Inflammatory macrophage treated with lipopolysaccharide for 4 hours (primary cell): ENCODE results near the gene MMP24.
"Not testable (repeated sequence)": the region's sequence is repeated elsewhere in the genome, so short reads cannot be mapped to it uniquely, and the experiment has no call there.

Experiments
- DNase-seq: peaks from one replicate; pipeline ENCODE4 v3.0.0-alpha.2; 2020

MMP24 gene

DNA sequence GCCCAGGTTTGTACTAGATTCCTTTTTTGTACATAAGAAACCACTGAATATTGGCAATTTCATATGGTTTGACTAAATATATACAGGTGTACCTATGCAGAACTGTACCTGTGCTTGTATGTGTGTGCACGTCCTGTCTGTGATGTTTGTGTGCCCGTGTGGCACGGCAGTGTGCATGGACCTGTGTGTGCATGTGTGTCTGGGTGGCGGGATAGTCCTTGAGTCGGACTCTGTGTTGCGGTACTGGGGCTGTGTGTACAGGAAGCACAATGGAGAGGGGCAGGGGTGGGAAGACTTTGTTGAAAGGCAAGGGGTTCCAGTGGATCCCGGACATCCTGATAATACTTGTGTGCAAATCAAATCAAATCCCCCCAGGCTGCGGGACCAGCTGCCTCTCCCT is 69.2 kb downstream of the MMP24 start:
- no peak for DNase-seq

DNA sequence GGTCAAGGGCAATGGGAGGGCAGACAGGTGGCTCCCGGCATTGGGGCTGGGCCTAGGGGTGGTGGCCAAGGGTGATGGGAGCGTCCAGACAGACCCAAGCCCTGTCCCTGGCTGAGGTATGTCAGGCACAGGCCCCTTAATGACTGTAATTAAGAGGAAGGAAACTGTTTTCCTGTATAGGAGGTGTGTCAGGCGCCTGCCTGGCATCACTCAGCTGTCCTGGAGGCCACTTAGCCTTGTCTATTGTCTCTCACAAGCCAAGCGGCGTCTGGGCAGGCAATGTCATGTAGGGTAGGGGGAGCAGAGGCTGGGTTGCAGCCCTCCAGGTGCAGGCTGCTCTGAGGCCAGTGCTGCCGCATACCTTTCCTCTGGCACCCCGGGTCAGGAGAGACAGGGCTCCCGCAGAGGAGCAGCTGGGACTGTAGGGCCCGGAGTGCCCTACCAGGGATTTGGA is 69.6 kb downstream of the MMP24 start:
- no peak for DNase-seq

DNA sequence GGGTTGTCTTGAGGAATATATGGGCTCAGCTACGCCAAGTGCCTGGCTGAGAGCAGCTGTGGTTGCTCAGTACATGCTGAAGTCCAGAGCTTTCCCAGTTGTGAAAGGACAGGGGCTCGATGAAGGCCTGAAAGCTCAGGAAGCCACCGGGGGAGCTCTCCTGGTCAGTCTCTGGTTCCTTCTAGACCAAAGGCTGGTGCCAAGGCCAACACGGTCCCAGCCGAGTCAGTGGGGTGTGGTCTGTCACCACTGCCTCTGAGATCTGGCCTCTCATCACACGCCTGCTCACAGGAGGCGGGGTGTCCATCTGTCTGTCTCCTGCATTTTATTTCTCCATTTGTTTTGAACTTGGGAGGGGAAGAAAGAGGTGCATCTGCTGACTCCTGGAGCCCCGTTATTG is 70.7 kb downstream of the MMP24 start:
- DNase-seq: no peak

DNA sequence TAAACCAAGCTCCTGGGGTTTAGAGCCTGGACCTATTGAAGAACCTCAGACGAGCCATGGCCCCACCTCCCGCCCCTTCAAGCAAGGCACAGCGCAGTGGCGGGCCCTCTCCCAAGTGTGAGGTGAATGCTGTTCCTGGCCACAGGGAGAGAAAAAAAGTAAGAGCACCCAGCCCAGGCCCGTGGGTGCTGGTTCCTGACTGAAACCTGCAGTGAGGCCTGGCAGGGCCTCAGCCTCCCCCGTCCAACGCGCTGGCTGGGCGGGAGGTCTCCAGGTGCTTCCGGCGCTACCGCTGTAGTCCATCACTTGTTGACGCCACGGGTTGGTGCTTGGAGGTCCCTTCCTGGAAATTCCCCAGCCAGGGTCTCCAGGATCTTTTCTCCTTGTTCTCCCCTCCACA is 71.2 kb downstream of the MMP24 start:
- no peak for DNase-seq

DNA sequence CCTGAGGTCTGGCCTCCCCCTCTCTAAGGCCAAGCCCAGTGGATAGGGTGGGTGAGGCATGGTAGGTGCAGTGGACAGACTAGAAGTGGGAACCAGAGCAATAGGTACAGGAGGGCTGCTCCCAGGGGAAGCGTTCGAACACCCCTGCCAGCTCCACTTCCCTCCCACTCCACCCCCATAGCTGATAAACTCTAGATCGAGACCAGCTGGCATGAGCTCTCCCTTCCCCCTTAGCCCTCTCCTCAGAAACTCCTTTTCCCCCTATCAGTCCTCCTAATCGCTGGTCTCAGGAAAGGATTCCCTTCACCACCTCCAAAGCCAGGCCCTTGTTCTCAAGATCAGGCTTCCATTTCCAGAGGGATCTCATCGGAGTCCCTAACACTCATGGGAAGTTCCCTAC is 71.8 kb downstream of the MMP24 start:
- DNase-seq: no peak

DNA sequence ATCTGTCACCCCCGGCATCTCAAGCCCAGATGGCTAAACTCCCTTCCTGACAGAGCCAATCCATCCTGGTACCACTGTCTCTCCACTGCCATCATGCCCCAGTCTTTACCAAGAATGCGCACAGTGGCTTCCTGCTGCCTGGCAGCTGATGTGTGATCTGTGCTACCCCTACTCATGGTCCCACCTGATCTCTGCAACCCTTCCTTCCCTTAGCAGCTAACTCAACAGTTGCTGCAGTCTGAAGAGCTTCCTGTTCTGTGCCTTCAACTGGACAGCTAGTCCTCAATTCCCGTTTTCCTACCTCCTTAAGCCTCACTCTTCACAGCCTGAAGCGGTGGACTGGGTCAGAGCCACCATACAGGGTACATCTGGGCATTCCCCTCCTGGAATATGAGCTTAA is 73.3 kb downstream of the MMP24 start:
- DNase-seq: no peak

DNA sequence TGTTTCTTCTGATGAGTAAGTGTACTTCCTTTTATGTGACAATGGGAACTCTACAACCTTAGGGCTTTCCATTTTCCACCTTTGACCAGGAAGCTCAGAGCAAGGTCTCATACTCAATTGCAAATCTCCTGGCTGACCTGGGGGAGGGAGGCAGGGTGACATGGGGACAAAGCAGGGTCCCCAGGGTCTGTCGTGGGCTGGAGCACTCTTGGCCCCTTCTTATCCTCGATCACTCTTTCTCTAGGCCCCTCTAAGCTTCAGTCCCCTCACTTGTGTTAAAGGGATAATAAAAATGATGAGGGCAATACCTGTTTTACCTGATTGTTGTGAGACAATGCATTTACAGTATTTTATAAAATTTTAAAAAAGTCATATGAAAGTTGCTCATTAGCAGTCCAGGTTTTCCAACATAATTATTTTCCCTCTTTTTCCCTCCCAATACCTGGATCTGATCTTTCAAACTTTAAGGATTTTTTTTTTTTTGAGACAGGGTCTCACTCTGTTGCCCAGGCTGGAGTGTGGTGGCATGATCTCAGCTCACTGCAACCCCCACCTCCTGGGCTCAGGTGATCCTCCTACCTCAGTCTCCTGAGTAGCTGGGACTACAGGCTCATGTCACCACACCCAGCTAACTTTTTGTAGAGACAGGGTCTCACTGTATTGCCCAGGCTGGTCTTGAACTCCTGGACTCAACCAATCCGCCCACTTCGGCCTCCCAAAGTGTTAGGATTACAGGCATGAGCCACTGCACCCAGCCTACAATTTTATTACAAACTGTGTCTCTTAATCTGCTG is 74.2 kb downstream of the MMP24 start:
- DNase-seq: no peak

DNA sequence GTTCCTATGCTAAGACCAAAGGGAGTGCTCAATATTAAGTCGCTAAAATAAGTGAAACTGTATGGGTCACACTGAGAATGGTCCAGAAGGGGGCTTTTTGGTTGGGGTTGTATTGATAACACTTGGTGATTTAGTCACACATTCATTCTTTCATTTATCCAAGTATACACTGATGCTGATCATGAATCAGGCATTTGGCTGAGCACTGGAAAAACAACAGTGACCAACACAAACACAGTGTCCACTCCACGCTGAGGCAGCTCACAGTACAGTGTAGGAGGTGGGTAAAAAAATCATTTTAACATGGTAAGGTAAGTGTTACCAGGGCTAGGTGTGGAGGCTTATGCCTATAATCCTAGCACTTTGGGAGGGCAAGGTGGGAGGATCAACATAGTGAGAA is 74.9 kb downstream of the MMP24 start:
- DNase-seq: no peak

DNA sequence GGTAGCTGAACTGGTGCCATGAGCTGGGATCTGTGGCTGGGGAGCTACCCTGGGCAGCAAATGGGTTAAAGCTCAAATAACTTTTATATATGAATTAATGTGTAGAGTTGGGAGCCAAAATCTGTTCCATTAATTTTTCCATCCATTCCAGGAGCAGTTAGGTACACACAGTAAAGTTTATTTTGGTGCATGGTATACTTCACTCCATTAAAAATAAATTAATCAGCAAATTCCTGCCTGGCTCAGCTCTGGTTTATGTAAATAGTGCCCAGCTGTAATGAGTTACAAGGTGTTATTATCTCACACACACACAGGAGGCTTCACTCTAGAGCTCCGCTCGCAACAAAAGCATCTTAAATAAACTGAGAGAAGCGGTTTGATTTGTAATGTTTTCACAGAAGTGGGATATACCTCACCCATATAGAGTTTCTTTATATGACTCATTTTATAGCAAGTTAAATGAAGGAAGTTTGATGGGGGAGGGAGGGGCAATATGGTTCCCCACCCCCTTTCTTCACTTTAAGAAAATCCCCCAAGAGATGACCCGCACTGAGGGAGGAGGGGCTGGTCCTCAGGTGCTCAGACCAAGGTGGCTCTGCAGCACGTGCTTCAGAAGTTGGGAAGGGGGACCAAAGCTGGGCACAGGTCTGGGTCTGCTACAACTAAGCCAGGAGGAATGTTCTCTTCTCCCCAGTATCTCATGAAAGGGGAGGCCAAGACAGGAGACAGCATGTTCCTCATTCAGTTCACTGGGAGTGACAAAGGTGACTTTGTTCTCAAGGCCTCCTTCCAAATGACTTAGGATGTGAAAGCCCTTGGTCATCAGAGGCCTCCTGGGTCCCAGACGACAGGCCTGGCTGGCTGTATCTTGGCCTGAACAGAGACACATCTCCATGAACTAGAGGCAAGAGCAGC is 76.2 kb downstream of the MMP24 start:
- DNase-seq: no peak

DNA sequence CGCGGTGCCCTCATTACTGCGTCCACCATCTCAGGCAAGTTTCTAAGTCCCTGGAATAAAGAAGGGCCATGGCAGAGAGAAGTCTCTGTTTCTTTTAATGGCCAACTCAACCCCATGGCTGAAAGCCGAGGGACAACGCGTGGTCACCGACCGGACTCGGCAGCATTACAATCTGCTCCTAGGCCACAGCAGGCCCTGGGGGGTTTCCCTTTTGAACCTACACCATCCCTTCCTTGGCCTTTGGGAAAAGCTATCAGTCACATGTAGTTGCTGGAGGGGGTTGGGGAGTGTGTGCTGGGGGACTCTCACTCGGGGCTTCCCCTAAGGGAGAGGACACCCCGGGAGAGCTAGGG is 76.9 kb downstream of the MMP24 start:
- no peak for DNase-seq

DNA sequence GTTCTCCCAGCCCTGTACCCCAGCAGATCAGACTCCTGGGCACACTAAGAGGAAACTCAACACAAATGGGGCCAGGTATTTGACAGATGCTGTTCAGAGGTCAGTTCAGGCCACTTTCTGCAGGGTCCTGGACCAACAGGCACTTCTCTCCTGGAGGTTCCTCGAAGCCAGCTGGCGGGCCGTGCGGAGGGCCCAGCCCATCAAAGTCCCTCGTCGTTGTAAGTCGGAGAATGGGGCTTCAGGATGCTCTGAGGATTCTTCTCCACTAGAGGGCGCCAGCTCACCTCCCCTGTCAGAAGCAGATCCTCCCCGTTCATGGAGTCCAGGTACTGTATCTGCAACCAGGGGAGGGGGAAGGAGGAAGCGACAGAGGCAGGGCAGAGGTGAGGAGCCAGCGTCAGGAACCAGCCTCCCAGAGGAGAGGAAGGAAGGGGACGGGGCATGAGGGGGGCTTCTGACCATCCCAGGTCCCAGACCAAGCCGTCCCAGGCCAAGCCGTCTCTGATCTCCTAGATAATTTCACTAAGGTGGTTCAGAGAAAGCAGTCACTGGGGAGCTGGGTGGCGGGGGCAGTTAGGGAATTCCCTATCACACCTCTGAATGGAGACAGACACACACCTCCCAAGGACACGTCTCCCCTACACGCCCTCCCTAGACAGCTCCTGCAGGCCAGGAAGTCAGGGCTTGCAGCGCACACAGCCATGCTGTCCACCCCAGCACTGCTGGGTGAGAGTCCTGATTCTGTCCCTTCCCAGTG is 77.4 kb downstream of the MMP24 start:
- DNase-seq: peak; percentile 80

DNA sequence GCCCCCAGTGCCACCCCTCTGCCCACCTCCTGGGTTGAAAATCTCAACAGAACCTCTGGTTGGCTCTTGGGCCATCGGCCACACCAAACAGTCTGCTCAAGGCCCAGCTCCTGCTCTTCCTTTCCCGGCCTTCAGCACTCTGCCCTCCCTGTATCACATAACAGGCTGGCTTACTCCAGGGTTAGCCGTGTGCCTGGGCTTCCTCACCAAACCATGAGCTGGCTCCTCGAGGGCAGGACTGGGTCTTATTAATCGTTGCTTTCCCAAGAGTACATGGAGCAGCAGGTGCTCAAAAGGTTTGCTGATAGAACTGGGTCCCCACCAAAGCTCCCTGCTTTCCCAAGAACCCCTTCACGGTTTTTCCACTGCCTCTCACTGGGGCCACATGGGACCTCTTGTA is 78.5 kb downstream of the MMP24 start:
- DNase-seq: no peak

DNA sequence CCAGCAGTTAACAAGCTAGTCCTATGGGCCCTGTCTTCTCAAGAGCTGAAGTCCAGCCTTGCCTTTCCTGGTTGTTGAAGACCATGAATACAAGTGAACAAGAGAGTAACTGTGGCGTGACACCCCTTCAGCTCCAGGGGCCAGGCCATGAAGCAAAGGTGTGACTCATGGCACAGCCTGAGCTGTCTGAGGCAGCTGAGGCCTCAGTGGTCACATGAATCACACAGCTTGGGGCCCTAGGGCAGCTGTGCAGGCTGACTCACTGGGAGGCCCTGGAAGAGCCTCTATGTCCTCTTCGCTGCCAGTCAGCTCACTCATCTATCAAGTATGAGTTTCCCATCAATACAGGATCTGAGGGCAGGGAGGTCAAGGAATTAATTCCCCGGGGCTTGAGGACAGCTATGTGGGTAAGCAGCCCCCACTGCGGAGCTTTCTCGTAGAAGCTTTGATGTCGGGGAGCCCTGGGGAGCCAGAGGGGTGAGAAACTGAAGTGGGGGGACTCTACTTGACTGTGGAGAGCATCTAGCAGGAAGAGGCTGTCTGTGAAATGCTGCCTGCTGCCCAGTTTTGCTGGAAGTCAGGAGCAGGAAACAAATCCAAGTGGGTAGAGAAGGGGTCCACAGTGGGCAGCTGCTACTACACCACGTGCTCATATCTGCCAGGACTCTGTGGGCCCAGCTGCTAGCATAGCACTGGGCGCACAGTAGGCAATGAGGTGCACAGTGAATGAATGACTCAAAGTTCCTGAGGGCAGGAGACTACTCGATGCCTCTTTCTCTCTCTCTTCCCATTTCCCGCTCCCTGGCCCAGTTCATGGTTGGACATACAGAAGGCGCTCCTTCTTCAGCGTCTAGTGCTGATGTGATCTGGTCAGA is 79.4 kb downstream of the MMP24 start:
- peak; percentile 87 for DNase-seq

DNA sequence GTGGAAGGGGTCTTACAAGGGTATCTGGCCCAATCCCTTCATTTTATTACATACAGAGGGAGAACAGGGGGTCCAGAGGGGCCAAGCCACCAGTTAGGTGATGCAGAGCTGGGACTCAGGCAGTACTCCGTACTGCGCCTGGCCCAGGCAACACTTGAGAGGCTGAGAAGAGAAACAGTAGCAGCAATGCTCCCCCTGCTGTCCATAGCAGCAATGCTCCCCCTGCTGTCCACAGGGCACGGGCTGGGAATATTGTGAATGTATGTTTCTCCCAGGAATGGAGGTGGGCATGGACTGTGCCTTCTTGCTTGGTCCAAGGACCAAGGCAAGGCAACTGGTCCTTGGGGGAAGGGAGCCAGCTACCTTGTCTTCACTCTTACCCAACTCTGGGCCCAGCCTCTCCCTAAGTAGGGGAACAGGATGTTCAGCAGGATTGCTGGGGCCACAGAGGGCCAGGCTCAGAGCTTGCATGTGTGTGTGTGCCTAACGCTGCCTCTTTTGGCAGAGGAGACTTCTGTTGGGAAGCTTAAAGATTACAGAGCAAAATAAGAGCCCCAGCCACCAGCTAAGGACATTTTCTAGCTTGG is 80.5 kb downstream of the MMP24 start:
- DNase-seq: peak; percentile 52

DNA sequence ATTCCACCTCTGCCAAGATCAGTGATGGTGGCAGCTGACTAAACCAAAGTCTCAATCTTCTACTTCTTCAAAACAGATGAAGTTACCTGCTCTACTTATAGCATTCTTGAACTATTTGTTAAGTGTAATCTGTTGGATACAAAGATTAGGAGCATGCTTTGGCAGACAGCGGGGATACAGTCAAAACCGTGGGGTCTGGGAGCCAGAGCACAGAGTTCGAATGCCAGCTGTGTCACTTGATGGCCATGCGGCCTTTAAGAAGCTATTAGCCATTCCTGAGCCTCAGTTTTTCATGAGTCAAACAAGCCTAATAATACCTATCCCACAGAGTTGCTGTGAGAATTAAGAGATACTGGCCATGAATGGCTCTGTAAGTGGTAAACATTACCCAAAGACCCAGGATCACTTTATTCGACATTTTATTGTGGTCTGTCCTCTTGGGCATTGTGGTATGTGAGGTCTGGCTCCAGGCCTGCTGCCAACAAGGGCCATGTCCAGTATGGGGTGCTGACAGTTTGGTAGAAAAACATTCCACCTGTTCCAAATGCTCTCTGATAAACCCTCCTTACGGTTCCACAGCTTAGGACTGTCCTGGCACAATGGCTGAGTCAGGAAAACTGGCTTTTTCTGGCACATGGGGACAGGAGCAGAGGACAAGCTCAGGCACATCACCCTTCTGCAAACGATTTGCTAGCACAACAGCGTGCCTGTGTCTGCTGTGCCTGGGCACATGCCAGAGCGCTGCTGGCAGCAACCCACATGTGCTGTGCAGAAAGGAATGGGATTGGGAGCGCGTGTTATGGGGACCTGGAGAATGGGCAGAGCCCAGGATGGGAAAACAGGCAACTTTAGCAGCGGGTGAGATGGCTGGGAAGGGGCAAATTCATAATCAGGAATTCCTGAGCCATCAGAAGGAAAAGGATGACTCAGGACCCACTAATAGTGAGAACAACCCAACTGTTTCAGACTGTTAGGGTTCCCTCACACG is 81.5 kb downstream of the MMP24 start:
- no peak for DNase-seq

DNA sequence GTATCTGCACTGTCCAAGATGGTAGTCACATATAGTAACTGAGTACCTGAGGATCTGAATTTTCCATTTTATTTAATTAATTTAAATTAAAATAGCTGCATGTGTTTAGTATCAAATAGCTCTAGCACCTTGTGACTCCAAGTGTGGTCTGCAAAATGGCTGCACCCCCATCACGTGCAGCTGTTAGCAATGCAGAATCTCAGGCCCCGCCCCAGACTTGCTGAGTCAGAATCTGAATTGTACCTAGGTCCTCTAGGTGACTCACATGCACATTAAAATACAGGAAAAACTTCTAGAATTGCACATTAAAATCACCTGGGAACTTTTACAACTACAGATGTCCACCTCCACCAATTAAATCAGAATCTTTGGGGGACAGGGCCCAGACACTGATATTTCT is 84.9 kb downstream of the MMP24 start:
- no peak for DNase-seq

DNA sequence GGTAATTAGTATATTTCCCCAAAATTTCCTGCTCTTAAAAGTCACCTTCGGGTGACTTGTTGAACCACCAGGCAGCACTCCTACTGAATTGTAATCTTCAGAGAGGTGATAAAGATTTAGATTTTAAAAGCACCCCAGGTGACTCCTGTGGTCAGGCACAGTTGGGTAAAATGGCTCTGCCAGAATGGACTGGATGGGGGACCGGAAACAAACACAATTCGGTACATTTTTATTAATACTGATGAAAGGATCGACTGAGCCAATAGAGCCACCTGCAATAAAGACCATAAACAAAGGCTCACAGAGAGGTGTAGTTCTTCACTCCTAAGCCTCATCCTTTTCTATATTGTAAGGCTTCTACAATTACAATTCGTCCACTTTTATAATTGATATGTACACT is 85.3 kb downstream of the MMP24 start:
- DNase-seq: no peak

DNA sequence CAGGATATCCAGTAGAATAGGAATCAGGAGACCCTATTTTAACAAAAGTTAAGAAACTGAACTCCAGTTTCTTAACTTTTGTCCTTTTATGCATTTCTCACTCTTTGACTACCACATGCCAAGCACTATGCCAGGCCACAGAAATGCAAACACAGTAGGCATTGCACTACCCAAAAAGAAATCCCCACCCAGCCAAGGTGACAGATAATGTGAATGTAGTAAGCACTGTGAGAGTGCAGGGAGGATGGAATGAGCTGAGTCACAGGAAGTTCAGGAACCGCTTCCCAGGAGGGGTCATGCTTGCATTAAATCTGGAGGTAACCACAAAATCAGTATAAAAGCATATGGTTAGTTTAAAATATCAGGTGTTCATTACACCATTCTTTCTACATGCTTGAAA is 85.8 kb downstream of the MMP24 start:
- no peak for DNase-seq

DNA sequence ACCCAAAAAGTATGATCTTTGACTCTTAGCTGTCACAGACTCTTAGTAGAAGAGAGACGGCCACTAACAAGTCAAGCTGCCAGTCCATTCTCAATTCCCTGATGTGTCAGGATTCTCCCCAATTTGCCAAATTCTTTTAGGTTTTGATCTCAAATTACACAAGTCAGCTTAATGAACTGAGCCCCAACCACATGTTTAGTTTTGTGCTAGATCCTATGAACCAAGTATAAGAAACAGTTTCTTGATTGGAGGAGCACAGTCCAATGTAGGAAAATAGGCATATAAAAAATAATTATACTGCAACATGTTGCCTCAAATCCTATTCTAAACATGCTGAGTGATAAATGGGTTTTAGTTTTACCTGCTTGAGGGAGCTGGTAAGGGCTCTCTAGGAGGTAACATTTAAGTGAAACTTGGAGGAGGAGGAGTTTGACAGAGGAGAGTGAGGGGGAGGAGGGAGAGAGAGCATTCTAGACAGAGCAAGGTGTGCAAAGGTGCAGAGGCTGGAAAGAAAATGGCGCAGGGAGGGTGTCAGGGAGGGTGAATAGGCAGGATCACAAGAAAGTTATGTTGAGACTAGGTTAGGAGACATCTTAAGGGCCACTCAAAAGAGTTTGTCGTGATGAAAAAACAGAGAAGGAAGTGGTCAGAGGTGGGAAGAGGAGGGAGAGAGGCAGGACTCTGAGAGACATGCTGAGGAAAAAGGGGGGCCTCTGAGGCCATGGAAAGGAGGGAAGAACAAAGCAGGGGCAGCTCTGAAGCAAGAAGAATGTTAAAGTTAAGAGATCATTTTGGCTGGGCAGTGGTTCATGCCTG is 88.5 kb downstream of the MMP24 start:
- DNase-seq: no peak

DNA sequence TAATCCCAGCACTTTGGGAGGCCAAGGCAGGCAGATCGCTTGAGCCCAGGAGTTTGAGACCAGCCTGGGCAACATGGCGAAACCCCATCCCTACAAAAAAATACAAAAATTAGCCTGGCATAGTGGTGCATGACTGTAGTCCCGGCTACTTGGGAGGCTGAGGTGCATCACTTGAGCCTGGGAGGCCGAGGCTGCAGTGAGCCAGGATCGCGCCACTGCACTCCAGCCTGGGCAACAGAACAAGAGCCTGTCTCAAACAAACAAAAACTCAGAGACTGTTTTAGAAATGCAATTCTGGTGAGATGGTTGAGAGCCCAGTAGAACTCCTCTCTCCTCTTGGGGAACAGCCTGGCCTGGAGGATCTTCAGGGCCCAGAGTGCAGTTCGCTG is 89.1 kb downstream of the MMP24 start:
- DNase-seq: not testable (repeated sequence)
